Measurements from ENCODE around the gene MAP1A.

Gene MAP1A

DNA sequence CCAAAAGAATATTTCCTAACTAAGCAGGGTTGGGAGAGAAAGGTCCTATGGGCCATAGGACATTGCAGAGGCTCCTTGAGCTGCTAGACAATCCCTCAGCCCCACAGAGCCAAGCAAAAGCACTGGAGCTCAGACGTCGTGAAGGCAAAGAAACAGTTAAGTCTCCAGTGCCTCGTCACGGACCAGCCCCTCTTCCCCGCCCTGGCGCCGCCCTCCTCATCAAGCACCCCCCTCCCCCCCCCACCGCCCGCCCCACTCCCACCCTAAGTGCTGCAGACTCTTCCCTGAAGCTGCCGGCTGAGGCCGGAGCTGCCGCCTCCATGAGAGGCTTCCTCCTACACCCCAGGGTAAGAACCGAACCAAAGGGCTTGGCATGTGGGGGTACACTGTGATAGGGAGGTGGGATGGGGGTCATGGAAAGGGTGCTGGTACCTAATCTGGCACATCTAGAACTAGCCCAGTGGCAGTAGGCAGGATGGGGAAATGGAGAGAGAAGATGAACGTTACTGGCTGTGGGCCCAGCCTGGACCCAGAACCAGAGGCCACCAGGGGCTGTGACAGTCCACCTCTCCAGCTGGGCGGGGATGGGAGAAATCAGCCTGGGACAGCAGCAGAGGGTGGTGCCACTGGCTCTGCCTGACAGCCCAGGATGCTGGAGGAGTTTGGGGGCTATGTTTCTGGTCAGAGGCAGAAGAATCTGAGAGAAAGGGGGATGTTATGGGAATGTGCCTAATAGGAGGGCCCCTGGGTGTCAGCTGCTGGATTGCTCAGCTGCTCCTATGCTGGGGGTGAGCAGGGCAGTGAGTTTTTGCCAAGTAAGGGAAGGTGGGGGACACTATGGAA is at the start of gene MAP1A:
MAP1A (plus strand) TSS at position 255 of the 843 bp plus-strand sequence. CDS start 3,866 bp downstream, outside the sequence.
- DNase-seq = no peak

DNA sequence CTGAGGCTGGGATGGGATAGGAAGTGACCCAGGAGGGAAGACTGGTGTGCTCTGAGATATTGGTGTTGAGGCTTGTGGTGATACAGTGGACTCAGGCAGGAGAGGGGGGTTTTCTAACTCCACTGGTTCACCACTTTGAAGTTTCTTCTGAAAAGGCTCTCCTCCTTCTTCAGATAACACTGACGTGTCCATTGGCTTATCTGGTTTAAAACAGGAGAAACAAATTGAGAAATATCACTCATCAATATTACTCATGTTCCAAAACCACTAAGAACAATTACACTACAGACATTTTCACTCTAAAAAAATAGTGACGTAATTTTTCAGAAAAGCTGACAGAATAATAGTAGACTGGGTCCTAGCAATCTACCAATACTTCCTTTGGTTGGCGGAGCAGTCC is 47.5 kb upstream of the MAP1A start:
- no peak for DNase-seq

DNA sequence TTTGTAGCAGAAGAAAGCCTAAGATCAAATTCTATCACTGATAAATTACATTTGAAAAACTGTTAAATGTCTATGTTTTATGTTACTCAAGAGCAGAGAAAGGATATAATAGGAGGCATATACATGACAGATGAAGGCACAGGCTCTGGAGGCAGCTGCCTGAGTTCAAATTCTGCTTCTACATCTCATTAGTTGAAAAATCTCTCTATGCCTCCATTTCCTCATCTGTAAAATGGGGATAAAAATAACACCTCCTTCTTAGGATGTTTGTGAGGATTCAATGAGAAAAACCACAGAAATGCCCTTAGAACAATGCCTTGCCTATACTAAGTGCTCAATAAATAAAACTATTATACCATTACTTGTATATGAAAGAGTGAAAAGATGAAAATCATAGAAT is 45.4 kb upstream of the MAP1A start:
- no peak for DNase-seq

DNA sequence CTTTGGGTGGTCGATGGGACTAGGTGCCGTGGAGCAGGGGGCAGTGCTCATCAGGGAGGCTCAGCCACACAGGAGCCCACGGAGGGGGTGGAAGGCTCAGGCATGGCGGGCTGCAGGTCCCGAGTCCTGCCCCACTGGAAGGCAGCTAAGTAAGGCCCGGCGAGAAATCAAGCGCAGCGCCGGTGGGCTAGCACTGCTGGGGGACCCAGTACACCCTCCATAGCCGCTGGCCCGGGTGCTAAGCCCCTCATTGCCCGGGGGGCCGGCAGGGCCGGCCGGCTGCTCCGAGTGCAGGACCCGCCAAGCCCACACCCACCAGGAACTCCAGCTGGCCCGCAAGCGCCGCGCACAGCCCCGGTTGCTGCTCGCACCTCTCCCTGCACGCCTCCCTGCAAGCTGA is 43.5 kb upstream of the MAP1A start:
- no peak for DNase-seq

DNA sequence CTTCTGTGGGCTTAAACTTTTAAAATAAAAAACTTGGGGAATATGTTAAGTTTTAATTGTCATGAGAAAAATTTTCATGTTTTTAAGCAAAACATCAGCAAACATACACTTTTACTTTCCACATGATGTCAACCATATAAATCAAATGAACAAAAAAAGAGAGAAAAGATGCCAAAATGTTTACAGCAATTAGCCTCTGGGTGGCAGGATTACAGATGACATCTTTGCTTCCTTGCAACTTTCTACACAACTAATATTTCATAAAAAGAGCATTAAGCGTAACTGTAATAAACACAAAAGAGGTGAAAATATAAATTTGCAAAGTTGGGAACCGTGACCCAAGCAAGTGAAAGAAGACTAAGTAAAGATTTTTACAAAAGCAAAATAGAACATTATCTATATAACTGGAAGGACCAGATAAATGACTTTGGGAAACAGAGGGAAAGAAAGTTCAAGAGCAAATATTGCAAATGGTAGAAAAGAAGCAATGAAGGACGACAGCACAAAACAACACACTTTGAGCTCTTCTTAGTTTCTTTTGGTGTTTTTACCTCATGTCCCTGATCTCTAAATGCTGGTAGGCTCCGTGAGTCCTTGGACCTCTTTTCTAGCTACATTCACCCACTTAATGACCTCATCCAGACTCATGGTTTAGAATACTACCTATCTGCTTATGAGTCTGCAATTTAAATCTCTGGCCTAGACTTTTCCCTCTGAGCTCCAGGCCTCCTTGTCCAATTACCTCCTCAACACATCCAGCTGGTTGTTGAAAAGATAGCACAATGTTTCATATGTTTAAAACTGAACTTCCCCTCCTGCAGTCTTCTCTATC is 33.9 kb upstream of the MAP1A start:
- no peak for DNase-seq

DNA sequence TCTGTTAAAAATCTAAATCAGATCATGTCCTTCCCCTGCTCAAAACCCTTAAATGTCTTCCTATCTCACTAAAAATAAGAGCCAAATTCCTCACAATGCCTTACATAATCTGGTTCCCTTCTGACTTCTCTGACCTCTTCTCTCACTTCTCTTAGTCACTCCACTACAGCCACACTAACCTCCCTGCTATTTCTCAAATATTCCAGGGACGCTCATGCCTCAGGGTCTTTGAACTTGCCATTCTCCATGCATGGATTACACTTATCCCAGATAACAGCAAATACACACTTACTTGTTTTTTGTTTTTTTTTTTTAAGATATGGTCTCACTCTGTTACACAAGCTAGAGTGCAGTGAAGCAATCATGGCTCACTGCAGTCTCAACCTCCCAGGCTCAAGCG is 33.0 kb upstream of the MAP1A start:
- DNase-seq = no peak

DNA sequence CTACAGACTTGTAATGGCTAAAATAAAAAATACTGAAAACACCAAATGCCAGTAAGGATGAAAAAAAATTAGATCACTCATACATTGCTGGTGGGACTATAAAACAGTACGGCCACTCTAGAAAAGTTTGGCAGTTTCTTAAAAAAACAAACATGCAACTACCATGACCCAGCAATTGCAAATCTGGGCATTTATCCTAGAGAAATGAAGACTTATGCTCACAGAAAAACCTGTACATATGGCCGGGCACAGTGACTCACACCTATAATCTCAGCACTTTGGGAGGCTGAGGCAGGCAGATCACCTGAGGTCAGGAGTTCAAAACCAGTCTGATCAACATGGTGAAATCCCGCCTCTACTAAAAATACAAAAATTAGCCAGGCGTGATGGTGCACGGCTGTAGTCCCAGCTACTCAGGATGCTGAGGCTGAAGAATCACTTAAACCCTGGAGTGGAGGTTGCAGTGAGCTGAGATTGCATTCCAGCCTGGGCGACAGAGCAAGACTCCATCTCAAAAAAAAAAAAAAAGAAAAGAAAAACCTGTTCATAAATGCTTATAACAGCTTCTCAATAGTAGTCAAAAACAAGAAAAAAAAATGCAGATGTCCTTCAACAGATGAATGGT is 30.0 kb upstream of the MAP1A start:
- DNase-seq = no peak

DNA sequence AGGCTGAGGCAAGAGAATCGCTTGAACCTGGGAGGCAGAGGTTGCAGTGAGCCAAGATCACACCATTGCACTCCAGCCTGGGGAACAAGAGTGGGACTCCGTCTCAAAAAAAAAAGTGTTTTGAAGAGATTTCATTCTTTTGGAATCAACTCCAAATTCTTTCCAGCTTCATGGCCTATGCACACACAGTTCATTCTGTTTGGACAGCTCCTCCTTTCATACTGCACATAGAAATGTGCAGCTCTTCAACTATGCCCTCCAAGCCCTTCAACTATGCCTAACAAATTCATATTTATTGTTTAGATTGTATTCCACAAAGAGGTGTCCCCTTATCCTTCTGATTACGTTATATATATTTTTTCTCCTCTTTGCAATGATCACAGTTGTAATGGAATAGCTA is 28.6 kb upstream of the MAP1A start:
- no peak for DNase-seq

DNA sequence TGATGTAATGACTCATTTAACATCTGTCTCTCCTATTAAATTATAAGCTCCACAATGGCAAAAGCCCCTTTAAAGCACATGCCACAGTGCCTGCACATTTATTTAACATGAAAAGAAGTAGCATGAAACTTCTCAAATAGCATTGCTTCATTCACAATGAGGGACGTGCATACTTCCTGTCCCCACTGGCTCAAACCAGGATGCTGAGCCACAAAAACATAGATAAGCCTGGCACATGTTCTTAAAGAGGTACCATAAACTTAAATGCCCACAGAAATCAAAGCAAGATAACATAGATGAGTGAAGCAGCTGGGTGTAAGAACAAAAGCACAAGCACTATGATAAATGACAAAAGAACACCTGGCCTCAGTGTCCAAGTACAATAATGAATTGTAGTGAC is 28.2 kb upstream of the MAP1A start:
- DNase-seq = no peak

DNA sequence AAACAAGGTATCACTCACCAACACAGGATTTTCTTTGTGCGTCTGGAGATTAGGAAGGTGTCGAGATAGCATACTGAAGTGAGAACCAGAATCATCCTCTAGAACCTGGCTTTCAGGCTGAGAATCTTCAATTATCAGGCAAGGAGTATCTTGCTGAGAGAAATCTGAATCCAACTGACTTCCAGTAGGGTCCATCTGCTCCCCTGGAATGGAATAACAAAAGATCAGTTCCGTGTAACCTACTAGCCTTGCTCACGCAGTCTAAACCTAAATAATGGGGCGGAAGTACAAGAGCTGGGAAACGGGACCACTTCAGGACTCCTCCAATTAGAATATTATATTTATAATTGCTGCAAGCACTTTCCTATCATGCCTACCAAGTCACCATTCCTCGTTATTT is 25.1 kb upstream of the MAP1A start:
- DNase-seq = no peak

DNA sequence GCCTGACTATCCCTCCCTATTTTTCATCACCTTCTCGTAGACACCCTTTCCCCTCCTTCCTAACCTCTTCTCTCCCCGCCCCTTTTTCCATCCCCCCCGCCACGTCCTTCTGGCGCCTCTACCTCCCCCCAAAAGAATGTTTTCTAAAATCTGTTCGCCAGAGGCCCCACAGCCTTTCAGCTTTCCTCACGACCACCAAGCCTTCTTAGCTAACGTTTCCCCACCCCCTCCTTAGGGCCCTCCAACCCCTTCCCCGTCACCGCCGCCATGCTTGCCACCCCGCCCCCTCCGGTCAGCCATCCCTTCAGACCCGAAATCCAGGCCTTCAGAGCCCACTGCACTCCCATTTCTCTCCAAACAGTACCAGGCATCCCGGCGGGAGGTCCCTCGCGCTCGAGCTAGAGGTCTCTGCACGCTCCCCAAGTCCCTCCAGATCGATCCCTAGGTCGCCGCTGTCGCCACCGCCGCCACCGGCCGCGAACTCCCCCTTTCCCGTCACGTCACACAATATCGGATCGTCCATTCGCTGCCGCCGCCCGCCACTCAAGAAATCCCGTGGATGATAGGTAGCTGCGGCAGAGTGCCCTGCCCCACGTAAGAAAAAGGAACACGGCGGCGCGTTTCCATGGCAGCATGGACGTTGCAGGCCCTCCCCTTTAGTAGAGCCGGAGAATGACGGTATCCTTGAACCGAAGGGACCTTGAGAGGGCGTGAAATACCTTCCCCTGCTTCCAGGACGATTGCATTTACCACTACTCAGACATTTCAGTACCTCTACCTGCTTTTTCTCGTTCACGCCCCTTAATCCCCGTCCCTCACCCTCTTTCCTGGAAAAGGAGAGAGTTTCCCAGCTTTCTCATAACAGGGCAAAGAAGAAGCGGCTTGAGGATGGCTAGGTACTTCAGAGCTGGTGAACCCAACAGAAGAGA is 24.5 kb upstream of the MAP1A start, which contains the start of gene TP53BP1:
TP53BP1 (minus strand) TSS at position 484 of the 929 bp plus-strand sequence; CDS start at position 371, 113 bp downstream.
- DNase-seq = peak; percentile 81

DNA sequence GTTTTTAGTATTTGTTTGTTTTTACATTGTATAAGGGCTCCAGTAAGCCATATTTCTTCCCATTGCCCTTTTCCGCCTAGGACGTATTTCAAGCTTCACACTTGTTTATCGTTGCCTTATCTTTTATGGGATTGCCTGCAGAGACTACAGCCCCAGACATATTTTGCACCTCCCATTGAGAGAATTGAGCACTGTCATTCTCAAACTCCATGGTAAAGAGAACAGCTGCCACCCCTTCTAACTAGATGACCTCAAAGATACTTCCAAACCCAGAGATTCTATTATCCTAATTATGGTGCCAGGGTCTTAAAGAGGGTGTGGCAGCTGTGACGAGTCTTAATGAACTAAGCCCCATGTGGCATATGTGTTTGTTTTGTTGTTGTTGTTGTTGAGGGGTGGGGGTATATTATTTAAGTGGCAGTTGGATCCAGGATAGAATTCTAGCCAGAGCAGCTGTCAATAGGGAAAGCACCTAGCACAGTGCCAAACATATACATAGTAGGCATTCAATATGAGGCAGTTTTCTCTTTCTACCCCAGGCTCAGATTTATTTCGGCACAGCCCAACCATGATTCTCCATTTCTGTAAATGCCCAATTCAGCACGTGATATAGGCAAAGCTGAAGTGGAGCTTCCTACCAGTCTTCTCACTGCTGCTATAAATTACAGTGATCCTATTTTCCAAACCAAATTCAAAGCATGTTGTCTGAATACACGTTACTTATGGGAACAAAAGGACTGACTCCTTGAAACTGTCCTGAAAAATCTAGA is 23.5 kb upstream of the MAP1A start:
- DNase-seq = no peak

DNA sequence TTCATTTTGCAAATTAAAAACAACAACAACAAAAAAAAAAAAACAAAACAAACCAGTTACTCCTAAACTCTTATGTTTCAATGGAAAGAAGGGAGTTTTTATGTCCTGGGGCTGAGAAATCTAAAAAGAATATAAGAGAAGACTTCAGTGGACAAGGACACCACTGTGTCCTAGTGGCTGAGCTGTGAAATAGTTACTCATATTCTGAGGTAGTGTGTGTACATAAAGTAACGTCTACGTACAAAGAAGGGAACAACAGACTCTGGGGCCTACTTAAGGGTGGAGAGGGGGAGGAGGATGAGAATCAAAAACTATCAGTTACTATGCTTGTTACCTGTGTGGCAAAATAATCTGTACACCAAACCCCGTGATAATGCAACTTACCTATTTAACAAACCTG is 18.4 kb upstream of the MAP1A start:
- DNase-seq = no peak

DNA sequence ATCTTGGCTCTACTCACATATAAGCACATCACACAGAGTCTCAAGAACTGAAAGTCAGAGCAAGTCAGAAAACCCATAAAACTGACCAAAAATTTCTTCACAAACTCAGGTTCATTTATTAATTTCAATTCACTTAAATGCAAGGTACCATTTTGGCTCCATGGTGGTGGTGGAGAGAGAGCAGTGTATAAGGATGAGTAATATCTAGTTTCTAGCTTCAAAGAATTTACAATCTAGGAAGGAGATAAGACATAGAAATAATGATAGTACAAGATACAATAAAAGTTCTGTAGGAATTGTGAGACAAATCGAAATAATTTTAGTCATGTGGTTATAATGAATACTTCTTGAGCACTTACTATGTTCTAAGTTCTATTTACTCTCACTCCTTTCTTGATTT is 17.8 kb upstream of the MAP1A start:
- no peak for DNase-seq

DNA sequence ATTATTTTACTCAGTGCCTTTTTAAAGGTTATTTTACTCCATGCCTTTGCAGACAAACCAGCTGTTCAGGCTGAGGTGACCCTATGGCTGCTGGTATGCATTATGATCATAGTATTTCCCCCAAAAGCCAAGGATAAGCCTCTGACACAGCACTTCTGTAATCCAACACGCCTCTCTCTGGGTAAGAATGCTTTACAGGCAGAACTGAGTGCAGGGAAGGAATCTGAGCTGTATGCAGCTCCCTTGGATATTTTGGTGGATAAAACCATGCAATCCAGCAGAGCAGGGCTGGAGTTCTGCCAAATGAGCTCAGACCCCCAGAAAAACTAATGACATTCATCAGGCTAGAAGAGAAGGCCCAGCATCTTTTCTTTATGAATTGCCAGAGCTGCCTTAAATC is 11.7 kb upstream of the MAP1A start:
- no peak for DNase-seq

DNA sequence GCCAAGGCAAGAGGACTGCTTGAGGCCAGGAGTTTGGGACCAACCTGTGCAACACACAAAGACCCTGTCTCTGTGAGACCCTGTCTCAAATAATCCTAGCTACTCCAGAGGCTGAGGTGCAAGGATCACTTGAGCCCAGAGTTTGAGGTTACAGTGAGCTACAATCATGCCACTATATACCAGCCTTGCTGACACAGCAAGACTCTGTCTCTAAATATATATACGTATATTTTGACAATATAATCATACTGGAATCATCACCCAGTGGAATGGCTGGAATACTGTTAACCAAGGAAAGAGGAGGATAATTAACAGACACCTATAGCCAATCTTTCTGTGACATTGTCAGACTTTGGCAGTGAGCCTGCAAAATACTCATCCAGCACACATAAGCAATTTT is 9.0 kb upstream of the MAP1A start:
- no peak for DNase-seq

DNA sequence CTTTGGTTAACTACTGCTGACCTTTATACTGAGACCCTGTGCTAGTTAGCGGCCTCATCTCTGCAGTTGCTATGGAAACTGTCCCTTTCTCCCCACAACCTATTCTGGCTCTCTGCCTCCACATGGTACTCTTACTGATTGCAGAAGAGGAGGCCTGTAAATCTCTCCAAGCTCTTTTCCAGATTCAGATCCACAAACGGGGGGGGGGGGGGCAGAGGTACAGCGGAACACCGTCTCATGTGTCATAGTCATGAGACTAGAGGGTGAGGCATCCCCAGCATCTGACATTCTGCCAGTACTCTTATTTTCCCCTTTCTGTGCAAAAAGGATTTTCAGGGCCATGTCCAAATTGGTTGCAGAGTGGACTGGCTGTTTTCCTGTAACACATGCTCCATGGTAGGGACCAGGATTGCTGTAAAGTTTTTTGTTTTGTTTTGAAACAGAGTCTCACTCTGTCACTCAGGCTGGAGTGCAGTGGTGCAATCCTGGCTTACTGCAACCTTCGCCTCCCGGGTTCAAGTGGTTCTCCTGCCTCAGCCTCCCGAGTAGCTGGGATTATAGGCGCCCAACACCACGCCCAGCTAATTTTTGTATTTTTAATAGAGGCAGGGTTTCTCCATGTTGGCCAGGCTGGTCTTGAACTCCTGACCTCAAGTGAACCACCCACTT is 8.3 kb upstream of the MAP1A start:
- DNase-seq = no peak

DNA sequence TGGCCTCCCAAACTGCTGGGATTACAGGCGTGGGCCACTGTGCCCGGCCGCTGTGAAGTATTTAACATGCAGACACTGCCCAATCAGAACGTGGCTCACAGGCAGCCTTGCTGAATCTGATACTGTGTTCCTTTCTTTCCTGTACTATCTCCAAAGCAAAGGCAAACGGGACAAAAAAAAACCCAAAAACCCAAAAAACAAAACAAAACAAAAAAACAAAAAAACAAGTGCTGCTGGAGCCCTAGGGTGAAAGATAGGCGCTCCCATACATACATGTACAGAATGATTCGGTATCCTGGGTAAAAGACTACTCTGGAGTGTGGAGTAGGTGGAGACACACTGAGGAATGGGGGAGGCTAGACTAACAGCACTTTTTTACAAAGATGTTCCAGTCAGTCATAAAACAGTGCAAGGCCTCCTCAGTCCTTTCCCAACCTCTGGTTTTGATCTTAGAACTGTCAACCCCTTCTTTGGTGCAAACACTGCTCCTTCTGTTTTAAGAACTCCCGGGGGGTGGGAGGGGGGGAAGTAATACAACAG is 7.7 kb upstream of the MAP1A start:
- no peak for DNase-seq

DNA sequence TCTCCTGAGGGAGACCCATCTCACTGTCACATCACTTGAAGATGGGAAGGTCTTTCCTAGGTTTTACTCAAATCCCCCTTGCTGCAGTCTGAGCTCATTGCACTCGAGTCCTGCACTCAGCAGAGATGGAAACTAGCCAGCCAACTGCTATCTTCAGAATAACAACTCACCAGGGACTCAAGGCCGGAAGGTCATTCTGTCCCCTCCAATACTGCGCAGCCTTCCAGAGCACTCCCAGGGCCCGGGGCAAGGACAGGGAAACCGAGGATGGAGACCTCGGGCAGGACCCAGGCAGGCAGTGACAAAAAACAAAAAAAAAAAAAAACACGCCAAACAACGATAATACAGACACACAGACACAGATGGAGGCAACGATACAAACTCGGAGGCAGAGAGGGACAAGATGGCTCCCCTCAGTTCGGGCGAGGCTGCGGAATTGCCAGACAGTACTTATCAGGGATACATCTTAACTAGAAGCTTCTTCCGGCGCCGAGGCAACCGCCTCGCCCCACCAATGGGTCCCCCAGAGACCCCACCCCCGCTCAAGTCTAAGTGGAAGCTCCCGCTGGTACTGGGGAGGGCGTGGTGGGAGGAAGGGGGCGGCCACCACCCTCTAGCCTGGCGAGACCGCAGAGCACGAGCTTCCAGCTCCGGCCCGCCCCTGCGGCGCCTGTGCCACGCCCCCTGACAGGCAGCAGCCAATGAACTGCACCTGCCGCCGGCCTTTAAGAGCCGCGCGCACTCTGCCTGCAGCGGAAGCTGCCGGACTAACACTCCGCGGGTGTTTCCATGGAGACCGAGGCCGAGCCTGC is 7.0 kb upstream of the MAP1A start:
- DNase-seq = peak; percentile 86

Data from NCI-H2107 (cell line).